ENCODE results near the gene ISG15.

DNA sequence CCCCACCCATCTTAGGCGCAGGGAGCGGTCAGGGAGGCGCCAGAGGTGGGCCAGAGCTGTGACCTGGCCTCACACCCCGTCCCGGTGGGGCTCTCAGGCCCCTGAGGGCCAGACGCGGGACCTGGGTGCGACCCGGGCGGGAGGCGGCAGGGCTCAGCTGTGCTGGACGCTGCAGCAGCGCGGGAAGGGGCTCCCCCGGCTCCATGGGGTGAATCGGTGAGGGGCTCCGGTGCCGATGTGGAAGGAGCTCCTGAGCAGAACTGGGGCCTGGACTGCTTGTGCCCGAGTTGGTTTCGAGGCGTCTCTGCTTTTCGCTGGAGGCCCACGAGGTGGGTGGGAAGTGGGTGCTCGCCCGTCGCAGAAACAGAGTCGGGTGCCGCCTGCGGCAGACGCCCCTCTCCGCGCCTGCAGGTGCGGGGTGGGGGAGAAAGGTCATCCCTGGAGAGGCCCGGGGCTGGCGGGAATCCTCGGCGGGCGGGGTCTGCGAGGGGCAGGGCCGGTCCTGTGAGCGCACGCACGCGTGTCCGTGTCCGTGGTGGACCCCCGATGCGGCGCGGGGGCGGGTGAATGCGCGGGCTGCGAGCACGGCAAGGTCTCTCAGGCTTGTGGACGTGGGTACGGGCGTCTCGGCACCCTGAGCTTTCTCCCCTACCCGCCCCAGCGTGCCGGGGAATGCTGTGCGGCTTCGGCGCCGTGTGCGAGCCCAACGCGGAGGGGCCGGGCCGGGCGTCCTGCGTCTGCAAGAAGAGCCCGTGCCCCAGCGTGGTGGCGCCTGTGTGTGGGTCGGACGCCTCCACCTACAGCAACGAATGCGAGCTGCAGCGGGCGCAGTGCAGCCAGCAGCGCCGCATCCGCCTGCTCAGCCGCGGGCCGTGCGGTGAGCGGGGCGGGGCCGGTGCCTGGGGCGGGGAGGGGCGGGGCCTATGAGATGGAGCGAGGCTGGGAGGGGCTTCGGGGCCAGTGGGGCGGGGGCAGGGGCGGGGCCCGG, 27.0 kb downstream of the ISG15 start:
- TF ChIP-seq HDGF (IDR thresholded peaks at IDR 0.05; ENCODE audit: borderline replicate concordance), result no peak
- TF ChIP-seq ELF4 (IDR thresholded peaks at IDR 0.05), result no peak
- TF ChIP-seq ARNT (IDR thresholded peaks at IDR 0.05), result no peak
- TF ChIP-seq ZNF384 (IDR thresholded peaks at IDR 0.05), result no peak
- TF ChIP-seq FOXM1 (IDR thresholded peaks at IDR 0.05; ENCODE audit: borderline replicate concordance), result no peak
- no peak for TF ChIP-seq FOXA1 (IDR thresholded peaks at IDR 0.05)
- TF ChIP-seq FOXK2 (IDR thresholded peaks at IDR 0.05), result no peak
- no peak for TF ChIP-seq BHLHE40 (IDR thresholded peaks at IDR 0.05; ENCODE audit: borderline replicate concordance)
- TF ChIP-seq SP1 (IDR thresholded peaks at IDR 0.05), result no peak

All from HEK293T (cell line).